H1 (cell line): ENCODE results near the gene FIG4. TPM values are rescaled to one million over a fixed set of nuclear protein-coding genes. Genes with fewer than 3 reads are reported as not detected.

Experiments used
- CTCF ChIA-PET: fragments of 300-600 bp; sonication (Branson Sonifier 250); formaldehyde crosslinking; loops from one replicate; lab custom pipeline; 2021; ENCODE audit not compliant: partially characterized antibody; lab: Charles Lee
- POLR2A ChIA-PET: fragments of 300-600 bp; sonication (Branson Sonifier 250); formaldehyde crosslinking; loops from one replicate; lab custom pipeline; 2021; ENCODE audit warnings: inconsistent platforms; ENCODE audit not compliant: partially characterized antibody; lab: Charles Lee
- DNase-seq, 2 experiments: peaks; one replicate each; pipeline versions ENCODE4 v3.0.0 to v3.0.0-alpha.2; 2010 to 2022; ENCODE audit warnings: low spot score in 2 of 2, low read depth in 1 of 2, mixed read lengths in 1 of 2
- FAIRE-seq: peaks from 2 replicates; lab custom pipeline; 2011; peaks lifted over from hg19 to GRCh38; lab: Jason Lieb, UNC
- H2AFZ ChIP-seq: 2 replicates; pipeline ENCODE4 v1.8.1; 2012; ENCODE audit warnings: low read length, inconsistent platforms
- H2AK5ac ChIP-seq: 2 replicates; pipeline ENCODE4 v1.6.1; 2013; ENCODE audit warnings: low read depth, low read length
- H2BK120ac ChIP-seq: replicated peaks from 2 replicates; pipeline ENCODE3; 2013; ENCODE audit warnings: low read depth, low read length, inconsistent platforms
- H2BK12ac ChIP-seq: 2 replicates; pipeline ENCODE4 v1.6.1; 2013; ENCODE audit warnings: low read depth, low read length
- H2BK15ac ChIP-seq: 2 replicates; pipeline ENCODE4 v1.6.1; 2013; ENCODE audit warnings: low read length
- H2BK20ac ChIP-seq: 2 replicates; pipeline ENCODE4 v1.6.1; 2013; ENCODE audit warnings: low read length
- H2BK5ac ChIP-seq: 2 replicates; pipeline ENCODE4 v1.6.1; 2013; ENCODE audit warnings: low read depth, low read length
- H3K14ac ChIP-seq: 2 replicates; pipeline ENCODE4 v1.6.1; 2013; ENCODE audit warnings: inconsistent platforms; ENCODE audit not compliant: insufficient read length
- H3K18ac ChIP-seq: 2 replicates; pipeline ENCODE4 v1.6.1; 2013; ENCODE audit warnings: low read length; ENCODE audit errors: extremely low read depth
- H3K23ac ChIP-seq: 2 replicates; pipeline ENCODE4 v1.6.1; 2013; ENCODE audit warnings: inconsistent platforms; ENCODE audit not compliant: insufficient read length
- H3K23me2 ChIP-seq: 2 replicates; pipeline ENCODE4 v1.6.1; 2013; ENCODE audit warnings: low read depth, low read length
- H3K27ac ChIP-seq: 2 replicates; pipeline ENCODE4 v1.6.1; 2011; ENCODE audit warnings: low read depth, low read length, inconsistent platforms
- H3K27me3 ChIP-seq, 4 experiments: replicated peaks in 1 of 4; 1 replicate in 1 of 4; 2 replicates in 3 of 4; pipeline versions ENCODE4 v1.6.1 to v1.8.1; 2011 to 2013; ENCODE audit warnings: low read length in 3 of 4, mild to moderate bottlenecking in 3 of 4, inconsistent platforms in 2 of 4, mixed read lengths in 2 of 4, moderate library complexity in 1 of 4; ENCODE audit not compliant: control insufficient read depth in 3 of 4, insufficient read depth in 3 of 4; ENCODE audit errors: extremely low read depth in 1 of 4
- H3K36me3 ChIP-seq, 4 experiments: 2 replicates each; pipeline versions ENCODE4 v1.6.1 to v1.8.1; 2011 to 2013; ENCODE audit warnings: mild to moderate bottlenecking in 4 of 4, low read length in 3 of 4, moderate library complexity in 2 of 4, control low read depth in 1 of 4, inconsistent platforms in 1 of 4; ENCODE audit not compliant: insufficient read depth in 4 of 4, control insufficient read depth in 2 of 4
- H3K4ac ChIP-seq: replicated peaks from 2 replicates; pipeline ENCODE3; 2013; ENCODE audit warnings: low read length, low read depth, mixed read lengths, inconsistent platforms; ENCODE audit not compliant: insufficient read length
- H3K4me1 ChIP-seq, 4 experiments: replicated peaks in 1 of 4; 1 replicate in 1 of 4; 2 replicates in 3 of 4; pipeline versions ENCODE4 v1.6.1 to v1.8.1; 2011 to 2013; ENCODE audit warnings: low read length in 3 of 4, inconsistent platforms in 2 of 4, mixed read lengths in 1 of 4; ENCODE audit not compliant: insufficient read depth in 4 of 4, control insufficient read depth in 3 of 4
- H3K4me2 ChIP-seq, 2 experiments: 2 replicates each; pipeline versions ENCODE4 v1.6.1 to v1.8.1; 2011 to 2013; ENCODE audit warnings: low read depth in 2 of 2, low read length in 2 of 2, control low read depth in 1 of 2, inconsistent platforms in 1 of 2, mild to moderate bottlenecking in 1 of 2; ENCODE audit not compliant: insufficient read depth in 1 of 2
- H3K4me3 ChIP-seq, 4 experiments: fragments of 200-600, 300-600 bp in 1 of 4; sonication (generic), shearing (Covaris generic), sonication (Bioruptor Twin) in 1 of 4; 2 replicates each; pipeline versions ENCODE4 v1.5.1 to v1.8.1; 2011 to 2016; ENCODE audit warnings: low read length in 4 of 4, low read depth in 3 of 4, control low read depth in 2 of 4, inconsistent platforms in 2 of 4, mild to moderate bottlenecking in 2 of 4, mixed read lengths in 1 of 4, moderate library complexity in 1 of 4; ENCODE audit not compliant: insufficient read depth in 2 of 4; ENCODE audit errors: extremely low read depth in 1 of 4
- H3K56ac ChIP-seq: replicated peaks from 2 replicates; pipeline ENCODE3; 2013; ENCODE audit warnings: low read depth, mild to moderate bottlenecking, mixed read lengths, low read length, inconsistent platforms; ENCODE audit not compliant: insufficient read length
- H3K79me1 ChIP-seq: 2 replicates; pipeline ENCODE4 v1.6.1; 2013; ENCODE audit warnings: low read depth, low read length, control low read depth
- H3K79me2 ChIP-seq, 2 experiments: 2 replicates each; pipeline versions ENCODE4 v1.6.1 to v1.8.1; 2012 to 2013; ENCODE audit warnings: low read length in 2 of 2, mild to moderate bottlenecking in 2 of 2, inconsistent platforms in 1 of 2; ENCODE audit not compliant: insufficient read depth in 2 of 2, control insufficient read depth in 1 of 2
- H3K9ac ChIP-seq, 4 experiments: replicated peaks in 1 of 4; 1 replicate in 1 of 4; 2 replicates in 3 of 4; pipeline versions ENCODE4 v1.6.1 to v1.8.1; 2011 to 2013; ENCODE audit warnings: low read depth in 3 of 4, low read length in 3 of 4, control low read depth in 2 of 4, mild to moderate bottlenecking in 2 of 4, moderate library complexity in 2 of 4, inconsistent platforms in 1 of 4; ENCODE audit errors: extremely low read depth in 1 of 4
- H3K9me3 ChIP-seq, 2 experiments: 2 replicates each; pipeline versions ENCODE4 v1.6.1 to v1.8.1; 2012 to 2013; ENCODE audit warnings: mild to moderate bottlenecking in 2 of 2, moderate library complexity in 2 of 2, control low read depth in 1 of 2, inconsistent platforms in 1 of 2, low read depth in 1 of 2, low read length in 1 of 2, mixed read lengths in 1 of 2; ENCODE audit not compliant: insufficient read depth in 2 of 2
- H4K20me1 ChIP-seq, 2 experiments: replicated peaks in 1 of 2; 2 replicates each; pipeline versions ENCODE3 to v1.8.1; 2011 to 2013; ENCODE audit warnings: inconsistent platforms in 2 of 2, low read length in 2 of 2, mild to moderate bottlenecking in 1 of 2; ENCODE audit not compliant: insufficient read depth in 2 of 2, control insufficient read depth in 1 of 2
- H4K5ac ChIP-seq: 2 replicates; pipeline ENCODE4 v1.6.1; 2013; ENCODE audit warnings: low read length, low read depth, mixed read lengths, inconsistent platforms; ENCODE audit not compliant: insufficient read length
- H4K8ac ChIP-seq: 2 replicates; pipeline ENCODE4 v1.8.0; 2013; ENCODE audit warnings: mild to moderate bottlenecking, moderate library complexity, low read length, inconsistent platforms; ENCODE audit not compliant: insufficient read depth; ENCODE audit errors: extremely low read depth
- H4K91ac ChIP-seq: replicated peaks from 2 replicates; pipeline ENCODE3; 2013; ENCODE audit warnings: low read length, mixed read lengths, inconsistent platforms; ENCODE audit not compliant: insufficient read length
- EGR1 ChIP-seq: IDR thresholded peaks from 2 replicates; pipeline ENCODE4 v1.6.1; 2011; ENCODE audit warnings: low read depth, low read length, borderline replicate concordance
- WGBS, 2 experiments: shearing (Covaris generic) in 1 of 2; methylation state at CpG; one replicate each; pipeline versions ENCODE4 v1.1.6 to v1.1.7; 2013 to 2015; ENCODE audit warnings: low lambda C conversion rate in 2 of 2, mixed read lengths in 2 of 2, inconsistent platforms in 1 of 2, low coverage in 1 of 2, missing lambda C conversion rate in 1 of 2; ENCODE audit not compliant: insufficient replicate concordance in 2 of 2, insufficient coverage in 1 of 2, insufficient read length in 1 of 2; ENCODE audit errors: extremely low coverage in 1 of 2, missing lambda C conversion rate in 1 of 2; 5-methylcytosine and 5-hydroxymethylcytosine counted together
- polyA plus RNA-seq, 7 experiments: library from polyadenylated mRNA; depleted of rRNA in 3 of 7; stranded (reverse) in 5 of 7; unstranded in 2 of 7; fragments of >200 nt in 5 of 7; fragments of 200-250 nt in 2 of 7; gene quantifications; 1 replicate in 5 of 7; 2 replicates in 1 of 7; 4 replicates in 1 of 7; pipeline versions ENCODE4 v1.2.1 to v1.2.3, GENCODE V29; 2011 to 2013; ENCODE audit warnings: missing spikeins in 2 of 7, mixed read lengths in 2 of 7
- total RNA-seq: library from RNA; stranded (reverse); fragmentation: NEBNext Ultra II Directional; extraction: Animal tissue kit (Norgen Biotek cat#: 25700); gene quantifications from 2 replicates; pipeline ENCODE4 v1.2.1, GENCODE V29; 2021

Gene FIG4
- total and polyA plus RNA-seq, 2 of the 8 experiments (the other 6 are each of a cell fraction or from before 2014, with no cell fraction given) = 11.8 to 21.9 TPM

GRCh38 chr6:109747221-109747620 lies 56.1 kb downstream of the FIG4 start:
- POLR2A ChIA-PET = no interaction called here
- Histone ChIP-seq H3K14ac (no peak overlapping the region), H2BK12ac (no peak overlapping the region), H3K9me3 (no peaks in the 10 kb centered on the region), H2BK120ac (no peak overlapping the region), H3K36me3 (peaks cover 0 to 7% (median 2%) of the 10 kb centered on the region in 4 experiments; a peak in 4 of 8 replicates), H3K56ac (no peak overlapping the region), H4K91ac (no peak overlapping the region), H2BK5ac (no peak overlapping the region; the same call in 1 of the 2 replicates), H3K18ac (no peak overlapping the region; the same call in 1 of the 2 replicates), H3K4ac (no peak overlapping the region), H3K4me1 (no peaks in the 10 kb centered on the region), H2AK5ac (no peak overlapping the region), H4K20me1 (no peaks in the 10 kb centered on the region), H2AFZ (no peak overlapping the region), H3K27ac (no peak overlapping the region), H3K4me2 (no peak overlapping the region), H3K79me2 (no peaks in the 10 kb centered on the region), H2BK20ac (no peak overlapping the region), H3K27me3 (peaks cover 0 to under 1% (median 0%) of the 10 kb centered on the region in 4 experiments; a peak in 1 of 7 replicates), H3K79me1 (no peaks in the 10 kb centered on the region), H4K8ac (no peak overlapping the region), H3K9ac (no peak overlapping the region), H3K23me2 (peaks cover 2% of the 10 kb centered on the region; the same call in 1 of the 2 replicates), H3K23ac (no peak overlapping the region), H3K4me3 (no peak overlapping the region), H4K5ac (no peak overlapping the region), H2BK15ac (no peak overlapping the region)
- DNase-seq (no peak), FAIRE-seq (no peak)
- TF ChIP-seq EGR1 = no peak
- WGBS, 2 experiments = 91% methylated on average over 2 of the region's 2 CpGs; no CpG with 5 or more reads in 1 of the 2 experiments
- CTCF ChIA-PET = no interaction called here
